ENCODE results near the gene FAM3C.
"Not testable (repeated sequence)": the region's sequence is repeated elsewhere in the genome, so short reads cannot be mapped to it uniquely, and the experiment has no call there.

FAM3C gene

GRCh38 chr7:121436136-121436535 lies 40.0 kb upstream of the FAM3C start:
- no peak for TF ChIP-seq CTCF (IDR thresholded peaks at IDR 0.05; ENCODE audit: control insufficient read depth, extremely low read depth, insufficient read depth)
- DNase-seq (ENCODE audit: low read depth), result no peak
- H3K4me3 ChIP-seq (ENCODE audit: low read depth, low read length), result no peak overlapping the region

GRCh38 chr7:121433775-121434174 lies 37.7 kb upstream of the FAM3C start:
- H3K4me3 ChIP-seq (ENCODE audit: low read depth, low read length), result no peak overlapping the region
- no peak for TF ChIP-seq CTCF (IDR thresholded peaks at IDR 0.05; ENCODE audit: control insufficient read depth, extremely low read depth, insufficient read depth)
- no peak for DNase-seq (ENCODE audit: low read depth)

GRCh38 chr7:121432486-121432885 lies 36.4 kb upstream of the FAM3C start:
- not testable (repeated sequence) for DNase-seq (ENCODE audit: low read depth); H3K4me3 ChIP-seq (ENCODE audit: low read depth, low read length)

- TF ChIP-seq CTCF (IDR thresholded peaks at IDR 0.05; ENCODE audit: control insufficient read depth, extremely low read depth, insufficient read depth), result no peak
- no peak for DNase-seq (ENCODE audit: low read depth)
These were observed 35.9 kb upstream of the FAM3C start for GRCh38 chr7:121431996-121432395.

GRCh38 chr7:121431389-121431995 lies 35.4 kb upstream of the FAM3C start:
- TF ChIP-seq CTCF (IDR thresholded peaks at IDR 0.05; ENCODE audit: control insufficient read depth, extremely low read depth, insufficient read depth), result no peak
- DNase-seq (ENCODE audit: low read depth), result no peak
- no peak overlapping the region for H3K4me3 ChIP-seq (ENCODE audit: low read depth, low read length)

More at GRCh38 chr7:121431996-121432395, 35.9 kb upstream of the FAM3C start:
- H3K4me3 ChIP-seq (ENCODE audit: low read depth, low read length), result no peak overlapping the region

GRCh38 chr7:121430558-121430957 lies 34.5 kb upstream of the FAM3C start:
- no peak for TF ChIP-seq CTCF (IDR thresholded peaks at IDR 0.05; ENCODE audit: control insufficient read depth, extremely low read depth, insufficient read depth)
- no peak overlapping the region for H3K4me3 ChIP-seq (ENCODE audit: low read depth, low read length)
- DNase-seq (ENCODE audit: low read depth), result no peak

- H3K4me3 ChIP-seq (ENCODE audit: low read depth, low read length), result no peak overlapping the region
- no peak for DNase-seq (ENCODE audit: low read depth)
- no peak for TF ChIP-seq CTCF (IDR thresholded peaks at IDR 0.05; ENCODE audit: control insufficient read depth, extremely low read depth, insufficient read depth)
These were observed 33.7 kb upstream of the FAM3C start for GRCh38 chr7:121429798-121430197.
